ENCODE results near the gene GJB4. TPM values are rescaled to one million over a fixed set of nuclear protein-coding genes. Genes with fewer than 3 reads are reported as not detected.

Gene GJB4
- total RNA-seq, 1 experiment from 2014 or later = not detected

DNA sequence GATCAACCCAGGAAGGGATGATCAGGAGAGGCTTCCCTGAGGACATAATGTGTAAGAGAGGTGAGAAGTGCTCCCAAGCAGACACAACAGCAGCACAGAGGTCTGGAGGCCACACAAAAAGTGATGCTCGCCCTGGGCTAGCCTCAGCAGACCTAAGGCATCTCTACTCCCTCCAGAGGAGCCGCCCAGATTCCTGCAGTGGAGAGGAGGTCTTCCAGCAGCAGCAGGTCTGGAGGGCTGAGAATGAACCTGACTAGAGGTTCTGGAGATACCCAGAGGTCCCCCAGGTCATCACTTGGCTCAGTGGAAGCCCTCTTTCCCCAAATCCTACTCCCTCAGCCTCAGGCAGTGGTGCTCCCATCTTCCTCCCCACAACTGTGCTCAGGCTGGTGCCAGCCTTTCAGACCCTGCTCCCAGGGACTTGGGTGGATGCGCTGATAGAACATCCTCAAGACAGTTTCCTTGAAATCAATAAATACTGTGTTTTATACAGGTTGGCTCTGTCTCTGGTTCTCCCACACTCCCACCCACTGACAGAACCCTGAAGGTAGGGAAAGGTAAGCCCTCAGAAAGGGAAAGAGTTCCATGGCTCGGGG is 26.4 kb downstream of the GJB4 start:
- Histone ChIP-seq H3K27me3 (replicated peaks; ENCODE audit: control insufficient read depth, insufficient read depth, low read length) (no peaks in the 10 kb centered on the region), H3K9me3 (no peaks in the 10 kb centered on the region), H3K4me3 (ENCODE audit: low read depth, low read length) (no peak overlapping the region), H3K4me1 (peaks cover 5% of the 10 kb centered on the region; the same call in 1 of the 2 replicates), H3K36me3 (ENCODE audit: control insufficient read depth, insufficient read depth, low read length) (no peaks in the 10 kb centered on the region)
- POLR2A ChIA-PET = no interaction called here
- intact Hi-C loops (cut with micrococcal nuclease; ENCODE audit: unreplicated experiment) = loop anchor here (1.0 kb wide), 2 partner anchors 66 to 99 kb away; no protein-coding TSS in a partner anchor
- Mint-ChIP-seq H3K4me1 (ENCODE audit: low read depth, unreplicated experiment) (peaks cover 6% of the 10 kb centered on the region), H3K27me3 (ENCODE audit: insufficient read depth, unreplicated experiment) (no peaks in the 10 kb centered on the region), H3K27ac (ENCODE audit: unreplicated experiment) (no peak overlapping the region), H3K4me3 (ENCODE audit: unreplicated experiment) (no peak overlapping the region), H3K36me3 (ENCODE audit: insufficient read depth, unreplicated experiment) (no peaks in the 10 kb centered on the region), H3K9me3 (ENCODE audit: unreplicated experiment) (no peaks in the 10 kb centered on the region)
- BruUV-seq (replicated peaks) = no TSS peak
- TF ChIP-seq, protein P1, sequence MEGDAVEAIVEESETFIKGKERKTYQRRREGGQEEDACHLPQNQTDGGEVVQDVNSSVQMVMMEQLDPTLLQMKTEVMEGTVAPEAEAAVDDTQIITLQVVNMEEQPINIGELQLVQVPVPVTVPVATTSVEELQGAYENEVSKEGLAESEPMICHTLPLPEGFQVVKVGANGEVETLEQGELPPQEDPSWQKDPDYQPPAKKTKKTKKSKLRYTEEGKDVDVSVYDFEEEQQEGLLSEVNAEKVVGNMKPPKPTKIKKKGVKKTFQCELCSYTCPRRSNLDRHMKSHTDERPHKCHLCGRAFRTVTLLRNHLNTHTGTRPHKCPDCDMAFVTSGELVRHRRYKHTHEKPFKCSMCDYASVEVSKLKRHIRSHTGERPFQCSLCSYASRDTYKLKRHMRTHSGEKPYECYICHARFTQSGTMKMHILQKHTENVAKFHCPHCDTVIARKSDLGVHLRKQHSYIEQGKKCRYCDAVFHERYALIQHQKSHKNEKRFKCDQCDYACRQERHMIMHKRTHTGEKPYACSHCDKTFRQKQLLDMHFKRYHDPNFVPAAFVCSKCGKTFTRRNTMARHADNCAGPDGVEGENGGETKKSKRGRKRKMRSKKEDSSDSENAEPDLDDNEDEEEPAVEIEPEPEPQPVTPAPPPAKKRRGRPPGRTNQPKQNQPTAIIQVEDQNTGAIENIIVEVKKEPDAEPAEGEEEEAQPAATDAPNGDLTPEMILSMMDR (IDR thresholded peaks at IDR 0.05; ENCODE audit: insufficient read depth in 1 of 2, low read depth in 1 of 2, low read length in 1 of 2, severe bottlenecking in 1 of 2, unreplicated experiment in 1 of 2) = no peak
- DNase-seq = no peak
- CTCF ChIA-PET = interaction anchor here (1.0 to 1.1 kb wide), 4 partner anchors 58 to 80 kb away, joined by 4 to 16 read pairs (median 6); partner anchors contain the start of gene SMIM12

DNA sequence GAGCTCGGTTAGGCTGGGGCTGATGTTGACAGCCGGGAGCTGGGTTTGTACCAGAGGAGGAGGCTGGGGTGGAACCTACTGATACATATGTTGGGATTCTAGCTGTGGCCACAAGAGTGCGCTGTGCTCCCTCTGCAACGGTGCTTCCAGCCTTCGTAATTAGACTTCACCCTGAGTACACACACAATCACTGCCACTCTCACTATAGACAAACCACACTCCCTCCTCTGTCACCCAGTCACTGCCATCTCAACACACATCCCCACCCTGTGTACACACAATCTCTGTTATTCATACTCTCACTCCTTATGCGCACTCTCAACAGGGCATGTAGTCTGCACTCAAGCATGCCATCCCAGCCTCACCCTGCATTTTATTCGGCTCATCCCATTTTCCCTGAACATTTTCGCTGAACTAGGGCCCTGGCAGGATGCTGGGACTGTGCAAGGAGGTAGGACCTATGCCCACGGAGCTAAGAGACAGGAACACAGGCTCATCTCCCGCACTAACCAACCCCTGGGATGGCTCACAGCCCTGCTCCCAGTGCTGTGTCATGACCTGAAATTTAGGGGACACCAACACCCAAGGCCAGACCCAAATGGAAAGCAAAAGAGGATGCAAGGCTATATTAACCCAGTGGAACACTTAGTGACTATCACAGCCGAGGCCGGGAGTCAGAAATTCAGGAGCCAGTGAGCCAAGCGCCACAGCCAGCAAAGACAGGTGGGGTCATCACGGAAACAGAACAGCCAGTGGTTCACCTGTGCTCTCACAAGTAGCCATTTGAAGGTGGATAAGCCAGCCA is 27.2 kb downstream of the GJB4 start:
- no peaks in the 10 kb centered on the region for H3K36me3 Mint-ChIP-seq (ENCODE audit: insufficient read depth, unreplicated experiment)
- ChIA-PET POLR2A (no interaction called here), CTCF (interaction anchor here (0.5 to 1.1 kb wide), 5 partner anchors 58 to 1236 kb away, joined by 3 to 16 read pairs (median 5); partner anchors contain the start of gene SMIM12)
- Histone ChIP-seq H3K36me3 (ENCODE audit: control insufficient read depth, insufficient read depth, low read length) (no peaks in the 10 kb centered on the region), H3K4me1 (peaks cover 4% of the 10 kb centered on the region; the same call in 1 of the 2 replicates), H3K27me3 (replicated peaks; ENCODE audit: control insufficient read depth, insufficient read depth, low read length) (no peaks in the 10 kb centered on the region), H3K4me3 (ENCODE audit: low read depth, low read length) (no peak overlapping the region), H3K9me3 (no peaks in the 10 kb centered on the region)
- TF ChIP-seq, protein P1 (IDR thresholded peaks at IDR 0.05; ENCODE audit: insufficient read depth in 1 of 2, low read depth in 1 of 2, low read length in 1 of 2, severe bottlenecking in 1 of 2, unreplicated experiment in 1 of 2) = peak; percentile 55 to 65
- no TSS peak for BruUV-seq (replicated peaks)
- no peaks in the 10 kb centered on the region for H3K9me3 Mint-ChIP-seq (ENCODE audit: unreplicated experiment)
- intact Hi-C loops (cut with micrococcal nuclease; ENCODE audit: unreplicated experiment) = loop anchor here (1.0 kb wide), 2 partner anchors 66 to 99 kb away; no protein-coding TSS in a partner anchor
- H3K27me3 Mint-ChIP-seq (ENCODE audit: insufficient read depth, unreplicated experiment) = no peaks in the 10 kb centered on the region
- peak; percentile 67 to 76 for DNase-seq
- H3K4me3 Mint-ChIP-seq (ENCODE audit: unreplicated experiment) = no peak overlapping the region
- peaks cover 6% of the 10 kb centered on the region for H3K4me1 Mint-ChIP-seq (ENCODE audit: low read depth, unreplicated experiment)
- no peak overlapping the region for H3K27ac Mint-ChIP-seq (ENCODE audit: unreplicated experiment)

All from Caco-2 (cell line).